Stimulated activated naive CD8-positive, alpha-beta T cell treated with anti-CD3 and anti-CD28 coated beads, Interleukin-15, amount 100 ng/mL, for 72 hours (primary cell): Measurements from ENCODE around the gene GJB6.

Experiments used
- ATAC-seq: fragments of 150-1000 bp; cut with Tn5 transposase; 2 replicates; pipeline ENCODE4 v1.10.0; 2021; ENCODE audit warnings: mild to moderate bottlenecking, moderate library complexity
- DNase-seq, 2 donors: peaks; one replicate each; pipeline ENCODE4 v3.0.0; 2021 to 2022
- H3K27ac Mint-ChIP-seq, 2 donors: one replicate each; pipeline ENCODE4 v1.8.0; 2022; ENCODE audit warnings: mild to moderate bottlenecking in 2 of 2, mixed read lengths in 2 of 2, moderate library complexity in 2 of 2
- H3K27me3 Mint-ChIP-seq: one replicate; pipeline ENCODE4 v1.8.0; 2022; ENCODE audit warnings: mixed read lengths
- H3K4me1 Mint-ChIP-seq: one replicate; pipeline ENCODE4 v1.8.0; 2022; ENCODE audit warnings: mild to moderate bottlenecking, mixed read lengths
- H3K4me3 Mint-ChIP-seq, 2 donors: one replicate each; pipeline ENCODE4 v1.8.0; 2022; ENCODE audit warnings: mild to moderate bottlenecking in 2 of 2, mixed read lengths in 2 of 2, moderate library complexity in 1 of 2
- H3K9me3 Mint-ChIP-seq, 2 donors: one replicate each; pipeline ENCODE4 v1.8.0; 2022; ENCODE audit warnings: mixed read lengths in 2 of 2

Gene GJB6

GRCh38 chr13:20178156-20178555 lies 54.0 kb downstream of the GJB6 start:
- H3K9me3 Mint-ChIP-seq: no peaks in the 10 kb centered on the region
- H3K27ac Mint-ChIP-seq: peak overlapping the region in 1 of 2 donors; percentile 65
- H3K27me3 Mint-ChIP-seq: peaks cover 85% of the 10 kb centered on the region
- ATAC-seq (no peak), DNase-seq (no peak)
- H3K4me3 Mint-ChIP-seq: no peak overlapping the region
- peaks cover 43% of the 10 kb centered on the region for H3K4me1 Mint-ChIP-seq

GRCh38 chr13:20177049-20177831 lies 54.9 kb downstream of the GJB6 start:
- no peak for ATAC-seq
- Mint-ChIP-seq H3K27me3 (peaks cover 85% of the 10 kb centered on the region), H3K4me3 (peak overlapping the region in 1 of 2 donors; percentile 27), H3K9me3 (no peaks in the 10 kb centered on the region), H3K27ac (no peak overlapping the region), H3K4me1 (peaks cover 43% of the 10 kb centered on the region)
- DNase-seq: no peak

- Mint-ChIP-seq H3K27me3 (peaks cover 95% of the 10 kb centered on the region), H3K4me3 (no peak overlapping the region), H3K4me1 (peaks cover 43% of the 10 kb centered on the region), H3K9me3 (no peaks in the 10 kb centered on the region), H3K27ac (no peak overlapping the region)
- DNase-seq: no peak
- no peak for ATAC-seq
Observed at GRCh38 chr13:20175907-20176652, 56.0 kb downstream of the GJB6 start.

GRCh38 chr13:20175406-20175794 lies 56.7 kb downstream of the GJB6 start:
- ATAC-seq: no peak
- peaks cover 96% of the 10 kb centered on the region for H3K27me3 Mint-ChIP-seq
- no peaks in the 10 kb centered on the region for H3K9me3 Mint-ChIP-seq
- no peak for DNase-seq
- H3K4me1 Mint-ChIP-seq: peaks cover 43% of the 10 kb centered on the region
- no peak overlapping the region for H3K4me3 Mint-ChIP-seq
- H3K27ac Mint-ChIP-seq: no peak overlapping the region

- ATAC-seq (peak; percentile 97), DNase-seq (peak; percentile 69 to 84)
- Mint-ChIP-seq H3K27me3 (peaks cover 96% of the 10 kb centered on the region), H3K4me1 (peaks cover 43% of the 10 kb centered on the region), H3K9me3 (no peaks in the 10 kb centered on the region), H3K4me3 (peak overlapping the region in 1 of 2 donors; percentile 48), H3K27ac (no peak overlapping the region)
Observed at GRCh38 chr13:20174656-20175405, 57.3 kb downstream of the GJB6 start.

GRCh38 chr13:20173116-20173746 lies 58.9 kb downstream of the GJB6 start:
- Mint-ChIP-seq H3K4me3 (no peak overlapping the region), H3K4me1 (peaks cover 49% of the 10 kb centered on the region), H3K27ac (no peak overlapping the region)

More at GRCh38 chr13:20173116-20173746, 58.9 kb downstream of the GJB6 start:
- H3K9me3 Mint-ChIP-seq: no peaks in the 10 kb centered on the region
- H3K27me3 Mint-ChIP-seq: peaks cover 92% of the 10 kb centered on the region
- DNase-seq (no peak), ATAC-seq (no peak)
